IPS-18c (cell line): ENCODE data around the gene FLT3.
"Not testable (repeated sequence)": the region's sequence is repeated elsewhere in the genome, so short reads cannot be mapped to it uniquely, and the experiment has no call there.

ENCODE experiments used
- H3K4me3 ChIP-seq: 2 replicates; pipeline ENCODE4 v1.7.0; 2013; ENCODE audit warnings: low read depth, mild to moderate bottlenecking, low read length, moderate library complexity; ENCODE audit not compliant: insufficient read depth
- H3K9me3 ChIP-seq: one replicate; pipeline ENCODE4 v1.6.1; 2013; ENCODE audit warnings: mild to moderate bottlenecking, low read length, moderate library complexity; ENCODE audit not compliant: control insufficient read depth, insufficient read depth

FLT3 gene

DNA sequence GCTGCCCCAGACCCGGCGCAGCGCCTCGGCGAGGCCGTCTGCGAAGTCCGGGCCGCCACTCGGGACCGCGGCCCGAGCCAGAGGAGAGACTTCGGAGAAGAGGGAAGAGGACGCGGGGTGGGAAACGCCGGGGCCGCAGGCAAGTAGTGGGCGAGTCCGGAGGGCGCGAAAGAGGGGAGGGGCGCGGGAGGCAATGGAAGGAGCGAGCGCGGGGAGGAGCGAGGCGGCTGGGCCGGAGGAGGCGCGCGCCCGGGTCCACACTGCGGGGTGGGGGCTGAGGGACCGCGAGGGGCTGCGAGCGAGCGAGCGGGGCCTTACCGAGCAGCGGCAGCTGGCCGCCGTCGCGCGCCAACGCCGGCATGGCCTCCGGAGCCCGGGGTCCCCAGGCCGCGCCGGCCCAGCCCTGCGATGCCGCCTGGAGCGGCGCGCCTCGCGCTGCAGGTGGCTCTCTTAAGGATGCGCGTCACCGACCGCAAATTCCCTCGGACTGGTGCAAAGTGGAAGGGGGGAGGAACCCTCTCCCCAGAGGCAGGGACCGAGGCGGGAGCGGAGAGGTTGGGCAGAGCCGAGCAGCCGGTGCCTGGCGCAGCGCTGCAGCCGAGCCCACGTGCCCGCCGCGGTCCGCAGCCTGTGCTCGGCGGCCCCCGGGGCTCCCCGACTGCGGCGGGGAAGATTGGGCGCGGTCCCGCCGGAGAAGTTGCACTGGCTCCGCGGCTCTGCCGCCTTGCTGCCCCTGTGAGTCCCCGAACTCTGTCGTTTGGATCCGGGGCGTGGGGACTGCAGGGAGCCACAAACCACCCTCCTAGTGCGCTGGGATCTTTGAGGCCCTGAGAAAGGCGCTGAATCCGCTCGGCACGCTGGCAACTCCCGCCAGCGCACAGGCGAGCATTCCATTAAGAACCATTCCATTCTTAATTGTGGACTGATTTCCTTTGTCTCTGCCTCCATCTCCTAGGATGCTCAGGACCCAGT lies at the start of gene FLT3:
FLT3 (minus strand) TSS at position 427 of the 972 bp plus-strand sequence; CDS start at position 361, 66 bp downstream.
- H3K4me3 ChIP-seq = peak within 1 kb of the TSS; percentile 67
- no peaks in the 10 kb centered on the region for H3K9me3 ChIP-seq

GRCh38 chr13:28147495-28147894 lies 47.1 kb upstream of the FLT3 start:
- Histone ChIP-seq H3K4me3 (no peak overlapping the region), H3K9me3 (no peaks in the 10 kb centered on the region)

GRCh38 chr13:28145049-28145448 lies 44.7 kb upstream of the FLT3 start:
- H3K4me3 ChIP-seq = no peak overlapping the region
- no peaks in the 10 kb centered on the region for H3K9me3 ChIP-seq

- H3K9me3 ChIP-seq, H3K4me3 ChIP-seq: not testable (repeated sequence)
Measured at GRCh38 chr13:28141542-28141941, 41.2 kb upstream of the FLT3 start.

- Histone ChIP-seq H3K9me3 (no peaks in the 10 kb centered on the region), H3K4me3 (peak overlapping the region; percentile 65; the same call in 1 of the 2 replicates)
Measured at GRCh38 chr13:28140433-28141125, 40.2 kb upstream of the FLT3 start.

DNA sequence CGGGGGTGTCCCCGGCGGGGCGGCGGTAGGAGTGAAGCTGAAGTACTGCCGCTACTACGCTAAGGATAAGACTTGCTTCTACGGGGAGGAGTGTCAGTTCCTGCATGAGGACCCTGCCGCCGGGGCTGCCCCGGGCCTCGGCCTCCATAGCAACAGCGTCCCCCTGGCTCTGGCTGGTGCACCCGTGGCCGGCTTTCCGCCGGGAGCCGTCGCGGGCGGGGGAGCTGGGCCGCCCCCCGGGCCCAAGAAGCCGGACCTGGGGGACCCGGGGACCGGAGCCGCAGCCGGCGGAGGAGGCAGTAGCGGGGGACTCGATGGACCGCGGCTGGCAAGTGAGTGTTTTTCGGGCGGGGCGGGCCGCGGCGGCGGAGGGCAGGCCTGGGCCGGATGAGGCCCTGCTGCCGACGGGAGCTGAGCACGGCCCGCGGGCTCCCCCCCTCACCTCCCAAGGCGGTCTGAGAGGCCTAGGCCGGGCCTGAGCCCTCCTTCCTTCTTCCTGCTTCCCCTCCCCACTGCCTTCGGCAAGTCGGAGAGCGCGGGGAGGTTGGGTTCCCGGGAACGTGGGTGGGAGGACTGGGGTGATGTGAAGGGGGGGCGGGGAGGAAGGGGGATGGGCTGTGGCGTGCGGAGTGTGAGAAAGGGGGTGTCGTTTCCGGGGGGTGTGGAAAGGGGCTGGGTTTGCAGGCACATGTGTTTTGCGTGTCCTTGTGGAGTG lies 38.5 kb upstream of the FLT3 start:
- no peaks in the 10 kb centered on the region for H3K9me3 ChIP-seq
- peak overlapping the region; percentile 65 for H3K4me3 ChIP-seq

DNA sequence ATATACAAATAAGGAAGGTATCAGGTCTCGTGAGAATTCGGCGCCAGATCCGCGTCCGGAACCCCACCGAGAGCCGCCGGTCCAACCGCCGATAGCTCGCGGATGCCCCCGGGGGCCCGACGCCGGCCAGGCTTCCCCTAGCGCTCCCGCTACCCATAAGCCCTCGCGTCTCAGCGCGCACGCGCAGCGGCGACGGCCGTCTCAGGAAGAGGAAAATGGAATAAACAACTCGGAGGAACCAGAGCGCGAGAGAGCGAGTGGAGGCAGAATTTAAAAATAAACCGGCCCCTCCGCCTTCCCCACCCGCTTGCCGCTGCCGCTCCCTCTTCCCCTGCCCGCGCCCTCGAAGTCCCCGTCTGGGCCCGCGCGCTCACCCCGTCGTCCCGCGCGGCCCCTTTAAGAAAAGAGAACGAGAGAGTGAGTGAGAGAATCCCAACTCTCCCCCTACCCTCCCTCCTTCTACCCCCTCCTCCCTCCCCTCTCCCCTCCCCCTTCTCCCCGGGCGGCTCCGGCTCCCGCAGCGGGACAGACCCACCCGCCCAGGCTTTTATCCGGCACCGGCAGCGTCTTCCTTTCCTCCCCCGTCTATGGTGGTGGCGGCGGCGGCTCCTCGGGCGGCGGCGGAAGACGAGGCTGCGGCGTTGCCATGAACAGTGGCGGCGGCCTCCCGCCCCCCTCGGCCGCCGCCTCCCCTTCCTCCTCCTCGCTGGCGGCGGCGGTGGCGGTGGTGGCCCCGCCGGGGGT lies 37.8 kb upstream of the FLT3 start, which contains the start of gene PAN3:
PAN3 (plus strand) TSS at position 534 of the 744 bp plus-strand sequence; CDS start at position 647, 113 bp downstream.
- Histone ChIP-seq H3K9me3 (no peaks in the 10 kb centered on the region), H3K4me3 (peak within 1 kb of the TSS; percentile 65)

GRCh38 chr13:28137596-28137995 lies 37.2 kb upstream of the FLT3 start:
- Histone ChIP-seq H3K4me3 (peak overlapping the region; percentile 65), H3K9me3 (no peaks in the 10 kb centered on the region)

DNA sequence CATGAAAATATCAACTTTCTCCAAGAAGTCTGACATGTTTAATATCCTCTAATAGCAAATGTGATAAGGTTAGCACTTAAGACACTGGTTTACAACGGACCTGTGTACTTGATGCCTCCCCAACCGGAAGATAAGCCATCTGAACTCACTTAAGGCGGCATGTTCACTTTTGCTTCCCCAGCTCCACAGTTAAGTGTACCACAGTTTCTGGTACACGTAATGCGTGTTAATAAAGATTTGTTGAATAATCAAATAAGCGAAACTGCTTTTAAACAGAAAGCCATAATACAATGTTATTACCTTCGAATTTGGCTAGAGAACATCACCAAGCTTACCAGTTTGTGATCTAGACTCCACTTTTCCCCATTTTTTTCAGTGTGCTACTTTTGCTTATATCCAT lies 36.5 kb upstream of the FLT3 start:
- peak overlapping the region; percentile 65 for H3K4me3 ChIP-seq
- no peaks in the 10 kb centered on the region for H3K9me3 ChIP-seq

DNA sequence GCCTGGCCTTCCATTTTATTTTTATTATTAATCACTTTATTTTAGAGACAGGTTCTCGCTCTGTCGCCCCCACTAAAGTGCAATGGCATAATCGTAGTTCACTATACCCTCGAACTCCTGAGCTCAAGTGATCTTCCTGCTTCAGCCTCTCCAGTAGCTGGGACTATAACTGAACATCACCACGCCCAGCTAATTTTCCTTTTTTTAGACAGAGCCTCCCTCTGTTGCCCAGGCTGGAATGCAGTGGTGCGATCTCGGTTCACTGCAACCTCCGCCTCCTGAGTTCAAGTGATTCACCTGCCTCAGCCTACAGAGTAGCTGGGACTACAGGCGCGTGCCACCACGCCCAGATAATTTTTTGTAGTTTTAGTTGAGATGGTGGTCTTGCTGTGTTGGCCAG lies 31.3 kb upstream of the FLT3 start:
- Histone ChIP-seq H3K9me3 (no peaks in the 10 kb centered on the region), H3K4me3 (no peak overlapping the region)

DNA sequence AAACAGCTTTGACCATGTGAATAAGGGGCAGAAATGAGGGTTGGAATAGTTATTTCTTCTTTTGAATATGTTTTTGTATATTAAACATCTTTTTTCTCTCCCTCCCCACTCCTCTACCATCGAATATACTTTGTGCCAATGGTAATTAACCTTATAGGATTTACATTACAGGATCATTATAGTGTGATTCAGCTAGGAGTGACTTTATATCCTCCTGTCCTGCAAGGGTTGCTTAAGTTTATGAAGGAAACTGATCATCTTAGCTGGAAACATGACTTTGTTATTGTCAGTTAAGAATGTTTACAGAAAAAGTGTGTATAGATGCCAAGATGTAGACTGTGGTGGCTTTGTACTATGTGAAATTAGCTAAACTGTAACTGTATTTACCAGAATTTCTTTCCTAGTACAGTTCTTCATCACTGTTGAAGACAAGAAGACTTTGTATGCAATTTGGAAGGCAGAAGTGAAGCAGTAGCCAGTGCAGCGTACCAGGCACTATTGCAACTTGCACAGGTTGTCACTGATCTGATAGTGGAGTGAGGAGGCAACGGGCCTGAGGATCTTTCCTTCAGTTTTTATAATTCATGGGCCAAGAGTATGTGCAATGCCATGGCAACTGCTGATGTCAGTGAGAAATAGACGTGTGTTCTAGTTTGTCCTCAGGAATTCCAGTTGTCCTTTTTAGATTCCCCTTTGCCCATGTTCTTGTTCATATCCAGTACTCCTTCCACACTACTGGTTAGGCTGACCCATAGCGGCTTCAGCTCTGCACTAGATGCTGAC lies 29.7 kb upstream of the FLT3 start:
- Histone ChIP-seq H3K4me3 (no peak overlapping the region), H3K9me3 (no peaks in the 10 kb centered on the region)

GRCh38 chr13:28128926-28129325 lies 28.6 kb upstream of the FLT3 start:
- Histone ChIP-seq H3K9me3 (no peaks in the 10 kb centered on the region), H3K4me3 (no peak overlapping the region)

GRCh38 chr13:28128030-28128429 lies 27.7 kb upstream of the FLT3 start:
- Histone ChIP-seq H3K4me3 (no peak overlapping the region), H3K9me3 (no peaks in the 10 kb centered on the region)

- Histone ChIP-seq H3K4me3 (no peak overlapping the region), H3K9me3 (no peaks in the 10 kb centered on the region)
Measured at GRCh38 chr13:28121224-28121623, 20.8 kb upstream of the FLT3 start.

GRCh38 chr13:28120317-28120716 lies 19.9 kb upstream of the FLT3 start:
- Histone ChIP-seq H3K9me3 (no peaks in the 10 kb centered on the region), H3K4me3 (no peak overlapping the region)

DNA sequence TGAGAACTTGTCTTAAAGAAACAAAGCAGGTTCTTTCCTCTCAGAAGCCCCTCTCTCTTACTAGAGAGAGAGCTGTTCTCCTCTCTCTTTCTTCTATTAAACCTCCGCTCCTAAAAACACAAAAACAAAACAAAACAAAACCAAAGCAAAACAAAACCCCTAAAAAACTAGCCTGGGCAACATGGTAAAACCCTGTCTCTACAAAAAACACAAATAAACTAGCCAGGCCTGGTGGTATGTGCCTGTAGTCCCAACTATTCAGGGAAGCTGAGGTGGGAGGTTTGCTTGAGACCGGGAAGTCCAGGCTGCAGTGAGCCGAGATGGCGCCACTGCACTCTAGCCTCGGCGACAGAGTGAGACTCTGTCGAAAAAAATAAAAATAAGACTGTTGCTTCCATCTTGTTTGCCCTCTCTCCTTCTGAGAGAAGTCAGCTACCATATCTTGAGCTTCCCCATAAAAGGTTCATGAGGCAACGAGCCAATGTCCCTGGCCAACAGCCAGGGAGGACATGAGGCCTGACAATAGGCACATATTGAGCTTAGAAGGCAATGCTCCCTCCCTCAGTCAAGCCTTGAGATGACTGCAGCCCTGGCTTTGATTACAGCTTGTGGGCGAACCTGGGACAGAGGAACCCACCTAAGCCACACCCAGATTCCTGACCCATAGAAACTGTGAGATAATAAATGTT lies 17.5 kb upstream of the FLT3 start:
- H3K9me3 ChIP-seq = no peaks in the 10 kb centered on the region
- no peak overlapping the region for H3K4me3 ChIP-seq
